NCI-H2171 treated with DMSO at 0.1 percent for 48 hours (cell line): Measurements from ENCODE around the gene PIAS1.

Experiments
- DNase-seq: peaks from one replicate; lab custom pipeline; 2025; lab: John Stamatoyannopoulos, UW

Gene PIAS1

GRCh38 chr15:68063606-68064005 lies 9.5 kb downstream of the PIAS1 start:
- DNase-seq, result no peak

- DNase-seq, result no peak
Measured at GRCh38 chr15:68073576-68074288, 19.6 kb downstream of the PIAS1 start.

GRCh38 chr15:68075764-68076385 lies 21.8 kb downstream of the PIAS1 start:
- DNase-seq, result no peak

GRCh38 chr15:68078365-68078764 lies 24.2 kb downstream of the PIAS1 start:
- no peak for DNase-seq

GRCh38 chr15:68080334-68080733 lies 26.2 kb downstream of the PIAS1 start:
- no peak for DNase-seq

- DNase-seq, result no peak
Measured at GRCh38 chr15:68080783-68081182, 26.7 kb downstream of the PIAS1 start.

GRCh38 chr15:68081869-68082505 lies 27.9 kb downstream of the PIAS1 start:
- no peak for DNase-seq

GRCh38 chr15:68082735-68083134 lies 28.6 kb downstream of the PIAS1 start:
- DNase-seq, result no peak

GRCh38 chr15:68083463-68083862 lies 29.3 kb downstream of the PIAS1 start:
- DNase-seq, result no peak

- DNase-seq, result no peak
Measured at GRCh38 chr15:68085052-68085451, 30.9 kb downstream of the PIAS1 start.

- no peak for DNase-seq
Measured at GRCh38 chr15:68091743-68092142, 37.6 kb downstream of the PIAS1 start.

- no peak for DNase-seq
Measured at GRCh38 chr15:68096099-68096498, 42.0 kb downstream of the PIAS1 start.

GRCh38 chr15:68097029-68097428 lies 42.9 kb downstream of the PIAS1 start:
- no peak for DNase-seq

- no peak for DNase-seq
Measured at GRCh38 chr15:68098465-68098864, 44.4 kb downstream of the PIAS1 start.

- no peak for DNase-seq
Measured at GRCh38 chr15:68100194-68100593, 46.1 kb downstream of the PIAS1 start.

- no peak for DNase-seq
Measured at GRCh38 chr15:68103603-68104002, 49.5 kb downstream of the PIAS1 start.

GRCh38 chr15:68106656-68107055 lies 52.5 kb downstream of the PIAS1 start:
- DNase-seq, result no peak

GRCh38 chr15:68107142-68107541 lies 53.0 kb downstream of the PIAS1 start:
- no peak for DNase-seq

- DNase-seq, result no peak
Measured at GRCh38 chr15:68112706-68113105, 58.6 kb downstream of the PIAS1 start.

- no peak for DNase-seq
Measured at GRCh38 chr15:68113273-68113672, 59.2 kb downstream of the PIAS1 start.

GRCh38 chr15:68113751-68114150 lies 59.6 kb downstream of the PIAS1 start:
- DNase-seq, result no peak

GRCh38 chr15:68114356-68114755 lies 60.2 kb downstream of the PIAS1 start:
- DNase-seq, result no peak

GRCh38 chr15:68114840-68115239 lies 60.7 kb downstream of the PIAS1 start:
- DNase-seq, result no peak
